Measurements from ENCODE around the gene COL26A1.
"Not testable (repeated sequence)": the region's sequence is repeated elsewhere in the genome, so short reads cannot be mapped to it uniquely, and the experiment has no call there.

The COL26A1 gene

GRCh38 chr7:101486056-101486432 lies 123.4 kb downstream of the COL26A1 start:
- not testable (repeated sequence) for ATAC-seq, H3K9me3 Mint-ChIP-seq, H3K4me1 Mint-ChIP-seq, H3K27ac Mint-ChIP-seq, H3K27me3 Mint-ChIP-seq, H3K4me3 Mint-ChIP-seq, DNase-seq

- no peaks in the 10 kb centered on the region for H3K27me3 Mint-ChIP-seq
- ATAC-seq (no peak), DNase-seq (no peak)
- no peak overlapping the region for H3K4me3 Mint-ChIP-seq
- no peaks in the 10 kb centered on the region for H3K9me3 Mint-ChIP-seq
- no peaks in the 10 kb centered on the region for H3K4me1 Mint-ChIP-seq
- H3K27ac Mint-ChIP-seq = no peak overlapping the region
Measured at GRCh38 chr7:101486433-101487104, 123.9 kb downstream of the COL26A1 start.

GRCh38 chr7:101487105-101487458 lies 124.4 kb downstream of the COL26A1 start:
- DNase-seq (no peak), ATAC-seq (no peak)
- no peak overlapping the region for H3K27ac Mint-ChIP-seq
- H3K4me1 Mint-ChIP-seq = no peaks in the 10 kb centered on the region
- no peak overlapping the region for H3K4me3 Mint-ChIP-seq
- H3K9me3 Mint-ChIP-seq = no peaks in the 10 kb centered on the region
- no peaks in the 10 kb centered on the region for H3K27me3 Mint-ChIP-seq

- Mint-ChIP-seq H3K4me3 (no peak overlapping the region), H3K9me3 (no peaks in the 10 kb centered on the region), H3K27ac (no peak overlapping the region), H3K4me1 (no peaks in the 10 kb centered on the region), H3K27me3 (no peaks in the 10 kb centered on the region)
- DNase-seq (no peak), ATAC-seq (no peak)
Measured at GRCh38 chr7:101487753-101488152, 125.1 kb downstream of the COL26A1 start.

- Mint-ChIP-seq H3K27me3 (no peaks in the 10 kb centered on the region), H3K9me3 (no peaks in the 10 kb centered on the region), H3K27ac (no peak overlapping the region), H3K4me1 (no peaks in the 10 kb centered on the region), H3K4me3 (no peak overlapping the region)
- ATAC-seq (no peak), DNase-seq (no peak)
Measured at GRCh38 chr7:101488826-101489572, 126.3 kb downstream of the COL26A1 start.

- H3K27ac Mint-ChIP-seq, H3K9me3 Mint-ChIP-seq, H3K4me3 Mint-ChIP-seq, ATAC-seq, H3K27me3 Mint-ChIP-seq, H3K4me1 Mint-ChIP-seq, DNase-seq: not testable (repeated sequence)
Measured at GRCh38 chr7:101490439-101490838, 127.8 kb downstream of the COL26A1 start.

- not testable (repeated sequence) for H3K4me1 Mint-ChIP-seq, H3K4me3 Mint-ChIP-seq, DNase-seq, ATAC-seq, H3K9me3 Mint-ChIP-seq, H3K27me3 Mint-ChIP-seq, H3K27ac Mint-ChIP-seq
Measured at GRCh38 chr7:101491442-101491841, 128.8 kb downstream of the COL26A1 start.

GRCh38 chr7:101494602-101495329 lies 132.1 kb downstream of the COL26A1 start:
- Mint-ChIP-seq H3K9me3 (no peaks in the 10 kb centered on the region), H3K4me3 (no peak overlapping the region), H3K27me3 (no peaks in the 10 kb centered on the region), H3K4me1 (no peaks in the 10 kb centered on the region), H3K27ac (no peak overlapping the region)
- DNase-seq = no peak
- no peak for ATAC-seq

GRCh38 chr7:101496017-101496416 lies 133.3 kb downstream of the COL26A1 start:
- H3K27ac Mint-ChIP-seq = peak overlapping the region in 1 of 2 donors; percentile 68
- no peaks in the 10 kb centered on the region for H3K27me3 Mint-ChIP-seq
- H3K4me3 Mint-ChIP-seq = no peak overlapping the region
- no peaks in the 10 kb centered on the region for H3K4me1 Mint-ChIP-seq
- no peaks in the 10 kb centered on the region for H3K9me3 Mint-ChIP-seq
- ATAC-seq (no peak), DNase-seq (no peak)

GRCh38 chr7:101501351-101501750 lies 138.7 kb downstream of the COL26A1 start:
- ATAC-seq (no peak), DNase-seq (no peak)
- Mint-ChIP-seq H3K27me3 (no peaks in the 10 kb centered on the region), H3K4me3 (no peak overlapping the region), H3K27ac (no peak overlapping the region), H3K4me1 (peaks cover 13% of the 10 kb centered on the region), H3K9me3 (no peaks in the 10 kb centered on the region)

- H3K4me3 Mint-ChIP-seq = no peak overlapping the region
- no peak overlapping the region for H3K27ac Mint-ChIP-seq
- H3K4me1 Mint-ChIP-seq = peaks cover 19% of the 10 kb centered on the region
- peaks cover 11% of the 10 kb centered on the region for H3K27me3 Mint-ChIP-seq
- ATAC-seq (no peak), DNase-seq (no peak)
- no peaks in the 10 kb centered on the region for H3K9me3 Mint-ChIP-seq
Measured at GRCh38 chr7:101502466-101503098, 139.9 kb downstream of the COL26A1 start.

- Mint-ChIP-seq H3K27me3 (peaks cover 25% of the 10 kb centered on the region), H3K4me1 (peaks cover 23% of the 10 kb centered on the region)
- DNase-seq, H3K4me3 Mint-ChIP-seq, H3K27ac Mint-ChIP-seq, ATAC-seq, H3K9me3 Mint-ChIP-seq: not testable (repeated sequence)
Measured at GRCh38 chr7:101505510-101505909, 142.8 kb downstream of the COL26A1 start.

- no peak overlapping the region for H3K4me3 Mint-ChIP-seq
- no peaks in the 10 kb centered on the region for H3K9me3 Mint-ChIP-seq
- ATAC-seq = no peak
- peaks cover 23% of the 10 kb centered on the region for H3K4me1 Mint-ChIP-seq
- peaks cover 25% of the 10 kb centered on the region for H3K27me3 Mint-ChIP-seq
- no peak for DNase-seq
- H3K27ac Mint-ChIP-seq = peak overlapping the region in 1 of 2 donors; percentile 51
Measured at GRCh38 chr7:101506531-101506930, 143.9 kb downstream of the COL26A1 start.

- DNase-seq (no peak), ATAC-seq (no peak)
- Mint-ChIP-seq H3K27ac (peak overlapping the region; percentile 21 to 78), H3K9me3 (no peaks in the 10 kb centered on the region), H3K27me3 (peaks cover 25% of the 10 kb centered on the region), H3K4me1 (peaks cover 23% of the 10 kb centered on the region), H3K4me3 (peak overlapping the region in 1 of 2 donors; percentile 65)
Measured at GRCh38 chr7:101507327-101507726, 144.7 kb downstream of the COL26A1 start.

- Mint-ChIP-seq H3K9me3 (no peaks in the 10 kb centered on the region), H3K4me3 (peak overlapping the region in 1 of 2 donors; percentile 65), H3K27me3 (peaks cover 25% of the 10 kb centered on the region), H3K4me1 (peaks cover 23% of the 10 kb centered on the region), H3K27ac (peak overlapping the region in 1 of 2 donors; percentile 21)
- ATAC-seq (no peak), DNase-seq (peak; percentile 33 to 37)
Measured at GRCh38 chr7:101507791-101508252, 145.1 kb downstream of the COL26A1 start.

All from stimulated activated naive CD8-positive, alpha-beta T cell treated with anti-CD3 and anti-CD28 coated beads, Interleukin-15, amount 100 ng/mL, for 72 hours (primary cell).